Superior temporal gyrus (tissue), 1 donor: ENCODE data around the gene KIAA0930.

Experiments used
- DNase-seq: peaks from one replicate; pipeline ENCODE4 v3.0.0-alpha.2; 2016; ENCODE audit errors: extremely low spot score

Gene KIAA0930

DNA sequence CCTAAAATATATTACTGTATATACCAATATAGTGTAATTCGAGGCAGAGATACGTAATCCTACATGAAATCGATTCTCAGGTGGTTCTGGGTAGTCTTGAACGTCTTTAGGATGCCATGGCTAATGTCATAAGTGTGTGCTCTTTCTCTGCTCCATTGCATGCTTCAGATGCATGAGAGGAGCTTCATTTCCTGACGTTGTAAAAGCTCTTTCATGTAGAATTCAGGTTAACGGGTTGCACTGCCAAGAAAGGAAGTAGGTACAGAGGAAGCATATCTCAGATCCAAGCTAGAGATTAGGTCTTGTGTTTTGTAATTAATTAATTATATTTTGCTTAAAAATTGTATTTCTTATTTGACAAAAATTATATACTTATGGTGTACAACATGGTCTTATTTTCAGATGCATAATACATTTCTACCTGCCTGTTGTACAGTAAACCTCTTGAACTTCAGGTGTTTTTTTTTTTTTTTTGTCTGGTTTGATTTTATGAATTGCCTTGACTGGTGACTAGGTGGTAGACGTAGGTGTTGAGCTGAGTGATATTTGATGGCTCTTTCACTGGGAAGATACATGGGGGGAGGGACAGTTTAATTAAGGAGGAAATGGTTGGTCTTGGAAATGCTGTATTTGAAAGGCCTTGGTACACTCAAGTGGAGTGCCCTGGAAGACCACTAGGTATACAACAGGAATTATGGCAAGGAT lies 67.7 kb downstream of the KIAA0930 start:
- DNase-seq, result no peak

DNA sequence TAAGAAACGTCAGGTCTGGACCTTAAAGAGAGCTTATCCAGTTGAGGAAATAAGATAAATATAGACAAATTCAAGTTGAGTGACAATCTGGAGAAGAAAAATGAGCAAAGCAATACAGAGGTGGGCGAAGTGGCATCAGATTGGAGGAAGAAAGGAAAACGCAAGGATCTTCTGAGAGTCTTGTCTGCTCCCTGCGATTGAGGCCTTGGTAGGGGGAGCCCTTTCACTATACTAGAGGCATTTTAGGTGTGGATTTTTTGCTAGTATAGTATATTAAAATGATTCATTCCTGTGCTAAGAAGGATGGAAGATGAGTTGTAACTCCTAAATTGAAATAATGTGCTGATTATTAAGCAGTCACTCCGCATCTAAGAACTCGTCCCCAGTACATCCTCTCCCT lies 68.9 kb downstream of the KIAA0930 start:
- no peak for DNase-seq

DNA sequence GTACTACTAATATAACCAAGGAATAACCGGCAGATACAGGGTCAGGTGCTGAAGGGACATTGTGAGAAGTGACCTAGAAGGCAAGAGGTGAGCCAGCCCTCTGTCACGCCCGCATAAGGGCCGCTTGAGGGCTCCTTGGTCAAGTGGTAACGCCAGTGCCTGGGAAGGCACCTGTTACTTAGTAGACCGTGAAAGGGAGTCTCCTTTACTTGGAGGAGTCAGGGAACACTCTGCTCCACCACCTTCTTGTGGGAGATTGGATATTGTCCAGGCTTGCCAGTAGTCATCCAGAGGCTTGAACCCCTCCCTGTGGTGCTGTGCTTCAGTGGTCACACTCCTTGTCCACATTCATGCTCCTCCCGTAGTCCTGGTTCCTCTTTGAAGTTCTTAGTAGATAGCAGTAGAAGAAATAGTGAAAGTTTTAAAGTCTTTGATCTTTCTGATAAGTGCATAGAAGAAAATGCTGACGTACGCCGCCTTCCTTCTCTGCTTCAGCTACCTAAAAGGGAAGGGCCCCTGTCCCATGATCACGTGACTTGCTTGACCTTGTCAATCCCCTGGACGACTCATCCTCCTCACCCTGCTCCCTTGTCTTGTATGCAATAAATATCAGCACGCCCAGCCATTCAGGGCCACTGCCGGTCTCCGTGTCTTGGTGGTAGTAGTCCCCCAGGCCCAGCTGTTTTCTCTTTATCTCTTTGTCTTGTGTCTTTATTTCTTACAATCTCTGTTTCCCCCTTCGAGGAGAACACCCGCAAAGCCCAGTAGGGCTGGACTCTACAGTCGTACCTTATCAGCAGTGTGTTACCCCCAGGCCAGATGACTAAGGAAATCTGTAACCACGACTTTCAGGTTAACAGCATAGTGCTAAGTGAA lies 70.9 kb downstream of the KIAA0930 start:
- no peak for DNase-seq

DNA sequence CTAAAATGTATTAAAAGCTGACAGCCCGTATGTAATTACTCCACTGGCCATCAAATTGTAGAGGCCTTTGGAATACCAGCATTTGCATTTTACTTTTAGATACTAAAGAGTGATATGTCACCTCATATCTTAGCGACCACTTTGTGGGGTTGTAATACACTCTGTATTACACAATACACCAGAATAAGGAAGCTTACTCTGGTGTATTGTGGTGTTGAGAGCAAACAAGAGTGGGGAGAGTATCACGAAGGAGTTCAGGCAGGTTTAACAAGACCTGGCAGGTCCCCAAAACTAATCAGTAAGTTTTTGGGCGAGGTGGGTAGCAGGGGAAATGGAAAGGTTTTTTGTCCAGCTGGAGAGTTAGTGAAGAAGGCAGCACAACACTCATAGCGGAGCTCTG lies 73.8 kb downstream of the KIAA0930 start:
- DNase-seq, result no peak

DNA sequence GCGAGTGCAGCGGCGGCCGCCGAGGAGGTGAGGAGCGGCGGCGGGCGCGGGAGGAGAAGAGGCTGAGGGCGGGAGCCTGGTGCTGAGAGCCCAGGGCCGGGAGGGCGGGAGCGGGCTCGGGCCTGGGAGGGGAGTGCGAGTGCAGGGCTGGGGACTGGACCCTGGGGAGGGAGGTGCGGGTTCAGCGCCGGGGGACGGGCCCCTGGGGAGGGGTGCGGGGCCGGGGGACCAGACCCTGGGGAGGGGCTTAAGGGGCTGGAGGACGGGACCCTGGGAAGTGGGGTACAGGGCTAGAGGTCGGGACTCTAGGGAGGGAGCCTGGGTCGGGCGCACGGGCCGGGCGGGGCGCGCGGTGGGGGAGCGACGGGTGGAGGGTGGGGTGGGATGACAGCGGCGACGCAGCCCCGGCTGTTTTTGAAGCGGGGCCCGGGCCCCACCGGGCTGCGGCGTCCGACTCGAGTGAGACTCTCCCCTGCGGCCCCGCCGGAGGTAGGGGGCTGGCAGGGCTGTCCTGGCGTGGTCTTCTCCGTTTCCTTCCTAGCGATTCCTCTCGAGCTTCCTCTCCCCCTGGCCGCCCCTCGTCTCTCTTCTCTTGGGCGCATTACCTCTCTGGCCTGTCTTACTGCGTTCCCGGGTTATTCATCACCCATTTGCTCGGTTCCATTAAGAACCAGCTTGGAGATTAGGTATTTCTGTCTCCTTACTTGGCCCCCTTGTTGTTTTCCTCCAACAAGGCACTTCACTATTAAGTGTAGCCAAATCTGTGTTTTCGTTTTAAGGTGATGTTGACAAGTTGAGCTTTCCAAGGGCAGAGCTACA lies 76.2 kb downstream of the KIAA0930 start:
- DNase-seq, result no peak

DNA sequence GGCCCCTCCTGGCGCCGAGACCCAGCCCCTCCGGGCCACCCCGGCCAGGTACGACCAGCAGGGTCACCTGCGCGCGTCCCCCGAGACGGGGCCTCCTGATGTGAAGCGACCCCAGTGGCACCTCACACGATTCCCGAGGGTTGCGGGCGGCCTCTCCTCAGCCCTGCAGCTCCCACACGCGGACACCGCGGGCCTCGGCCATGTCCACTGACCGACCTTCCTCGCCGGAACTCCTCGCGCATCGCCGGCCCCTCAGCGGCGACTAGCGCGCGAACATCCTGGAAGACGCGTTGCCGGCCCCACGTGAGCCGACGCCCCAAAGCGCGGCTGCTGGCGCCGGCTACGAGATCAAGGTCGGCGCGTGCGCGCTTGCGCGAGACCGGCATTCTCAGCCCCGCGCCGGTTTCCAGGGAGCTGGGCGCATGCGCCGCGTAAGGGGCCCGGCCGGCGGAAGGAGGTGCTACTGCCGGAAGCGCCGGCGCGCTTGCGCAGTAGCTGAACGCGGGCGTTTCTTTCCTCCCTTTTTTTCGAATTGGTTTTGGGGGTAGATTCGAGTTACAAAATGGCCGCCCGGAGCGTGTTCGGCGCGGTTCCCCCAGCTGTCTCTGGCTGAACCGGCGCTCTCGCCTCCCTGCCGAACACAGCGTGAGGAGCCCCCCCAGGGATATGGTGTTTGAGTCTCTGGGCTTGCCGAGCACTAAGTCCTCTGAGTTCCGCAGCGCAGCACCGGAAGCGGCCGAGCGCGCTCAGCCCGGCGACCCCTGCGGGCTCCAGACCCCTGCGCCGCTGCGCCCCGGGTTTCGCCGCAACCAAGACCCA lies 77.0 kb downstream of the KIAA0930 start, which contains the start of gene NUP50:
Gene NUP50 (plus strand): TSS at position 475 of the 819 bp plus-strand sequence. CDS start 4,253 bp downstream, outside the sequence.
- DNase-seq, result peak; percentile 96

DNA sequence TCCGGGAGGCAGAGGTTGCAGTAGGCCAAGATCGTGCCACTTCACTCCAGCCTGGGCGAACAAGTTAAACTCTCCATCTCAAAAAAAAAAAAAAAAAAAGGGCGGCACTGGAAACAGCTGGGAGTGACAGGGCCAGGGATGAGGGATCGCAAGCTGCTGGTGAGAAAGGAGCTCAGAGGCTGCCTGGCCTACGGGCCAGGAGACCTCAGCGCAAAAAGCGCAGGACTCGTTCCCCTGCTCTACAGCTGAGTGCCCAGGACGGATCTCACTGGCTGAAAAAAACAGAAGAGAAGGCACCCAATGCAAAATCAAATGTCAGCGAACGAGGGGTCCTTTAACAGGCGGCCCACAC lies 77.6 kb downstream of the KIAA0930 start:
- DNase-seq, result no peak

DNA sequence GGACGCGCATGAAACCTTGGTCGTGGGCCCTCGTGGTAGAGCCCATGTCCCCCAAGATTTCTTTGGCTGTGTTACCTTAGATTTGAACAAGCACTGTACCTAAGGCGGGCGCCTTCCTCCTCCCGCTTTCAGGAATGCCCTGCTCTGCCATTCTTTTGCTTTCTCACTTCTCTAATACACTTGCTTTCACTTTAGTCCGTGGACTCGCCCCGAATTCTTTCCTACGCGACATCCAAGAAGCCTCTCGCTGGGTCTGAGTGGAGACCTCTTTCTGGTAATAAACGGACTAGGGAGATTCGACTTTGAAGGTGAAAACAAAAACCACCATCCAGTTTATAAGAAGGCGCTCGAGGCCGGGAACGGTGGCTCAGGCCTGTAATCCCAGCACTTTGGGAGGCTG lies 78.2 kb downstream of the KIAA0930 start:
- no peak for DNase-seq

DNA sequence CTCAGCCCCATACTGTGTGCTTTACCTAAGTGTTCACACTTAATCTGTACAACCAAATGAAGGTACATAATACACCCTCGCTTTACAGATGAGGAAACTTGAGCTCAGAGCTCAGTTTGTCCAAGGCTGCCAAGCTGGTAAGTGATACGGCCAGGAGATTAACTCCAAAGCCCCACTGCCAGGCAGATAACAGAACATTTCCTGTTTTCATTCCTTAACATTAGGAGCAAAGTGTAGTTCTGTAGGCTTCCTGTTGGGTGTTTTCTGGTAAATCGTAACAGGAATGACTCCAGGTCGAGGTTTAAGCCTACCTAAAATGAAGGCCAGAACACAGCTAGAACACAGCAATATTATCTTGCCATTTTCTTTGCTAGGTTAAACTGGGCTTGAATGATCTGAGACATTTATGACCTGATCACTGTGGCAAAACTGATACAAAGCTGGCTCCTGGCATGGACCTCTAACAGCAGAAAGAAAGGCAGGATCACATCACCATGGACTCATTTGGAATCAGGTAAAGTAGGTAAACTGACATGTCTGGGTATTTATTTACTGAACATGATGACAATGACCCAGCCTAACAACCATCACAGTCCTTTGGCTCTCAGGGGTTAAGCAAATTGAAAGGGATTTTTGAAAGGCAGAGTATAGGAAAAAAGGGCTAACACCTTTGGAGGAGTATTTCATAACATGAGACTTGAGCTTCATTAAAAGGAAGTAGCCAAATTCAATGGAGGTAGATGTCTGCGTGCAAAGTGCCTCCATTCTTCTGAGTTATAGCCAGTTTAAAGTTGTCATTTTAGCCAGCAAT lies 80.8 kb downstream of the KIAA0930 start:
- DNase-seq, result no peak

DNA sequence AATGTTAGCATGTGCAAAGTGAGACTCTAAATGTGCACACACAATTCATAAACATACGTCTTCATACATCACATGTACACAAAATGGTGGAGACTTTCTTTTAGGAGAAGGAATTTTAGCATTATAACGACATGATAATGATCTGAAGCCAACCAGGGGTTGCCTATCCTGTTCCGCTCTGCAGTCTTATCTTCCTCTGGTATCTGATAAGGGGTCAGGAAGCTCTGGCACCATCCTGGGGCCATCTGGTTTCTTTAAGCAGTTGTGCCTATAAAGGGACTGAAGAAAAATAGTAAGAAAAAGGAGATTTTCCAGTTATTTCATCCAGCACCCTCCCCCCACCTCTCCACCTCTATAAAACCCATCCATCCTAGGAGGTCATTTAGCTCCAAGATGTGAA lies 82.8 kb downstream of the KIAA0930 start:
- DNase-seq, result no peak

DNA sequence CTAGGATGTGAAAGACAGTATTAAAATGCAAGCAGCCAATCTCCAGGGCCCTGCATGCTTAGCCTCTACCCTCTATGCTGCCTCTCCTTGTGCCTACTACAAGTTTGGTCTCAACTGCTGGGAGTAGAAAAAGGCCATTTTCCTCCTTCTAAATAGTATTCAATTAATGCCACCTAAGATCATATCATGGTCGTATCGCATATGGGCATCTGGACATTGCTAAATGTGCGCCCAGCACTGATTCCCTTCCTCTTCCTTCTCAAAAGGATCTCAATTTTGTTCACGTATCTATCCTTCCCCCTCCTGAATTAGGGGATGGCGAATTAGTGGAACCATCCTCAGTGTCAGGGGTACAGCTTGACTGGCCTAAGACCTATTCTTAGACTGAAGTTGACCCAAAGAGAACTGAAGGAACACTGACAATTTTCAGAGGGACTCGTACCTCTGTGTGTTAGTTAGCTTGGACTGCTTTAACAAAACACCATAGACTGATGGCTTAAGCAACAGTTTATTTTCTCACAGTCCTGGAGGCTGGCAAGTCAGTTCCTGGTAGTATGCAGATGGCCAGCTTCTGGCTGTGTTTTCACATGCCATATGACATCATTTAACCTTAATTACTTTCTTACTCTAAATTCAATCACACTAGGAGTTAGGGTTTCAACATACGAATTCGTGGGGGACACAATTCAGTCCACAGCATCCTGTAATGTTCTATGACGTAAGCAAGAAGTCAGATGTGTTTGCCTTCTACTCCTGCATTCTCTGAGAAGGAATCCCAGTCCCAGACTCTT lies 85.4 kb downstream of the KIAA0930 start:
- DNase-seq, result no peak

DNA sequence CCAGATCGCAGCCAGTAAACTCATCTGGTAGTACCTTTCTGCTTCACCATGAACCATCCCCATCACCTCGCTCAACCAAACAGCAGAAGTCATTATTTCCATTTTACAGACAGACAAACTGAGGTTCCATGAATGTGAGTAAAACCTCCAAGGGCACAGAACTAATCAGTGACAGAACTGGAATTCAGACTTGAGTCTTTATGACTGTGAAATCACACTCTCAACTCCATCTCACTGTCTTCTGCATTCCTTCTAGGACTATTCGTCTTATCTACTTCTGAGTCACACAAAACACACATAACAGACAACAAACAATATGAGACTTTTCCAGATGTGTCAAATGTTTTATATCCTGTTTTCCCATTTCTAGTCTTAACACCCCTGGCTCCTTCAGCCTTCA lies 86.3 kb downstream of the KIAA0930 start:
- DNase-seq, result no peak

DNA sequence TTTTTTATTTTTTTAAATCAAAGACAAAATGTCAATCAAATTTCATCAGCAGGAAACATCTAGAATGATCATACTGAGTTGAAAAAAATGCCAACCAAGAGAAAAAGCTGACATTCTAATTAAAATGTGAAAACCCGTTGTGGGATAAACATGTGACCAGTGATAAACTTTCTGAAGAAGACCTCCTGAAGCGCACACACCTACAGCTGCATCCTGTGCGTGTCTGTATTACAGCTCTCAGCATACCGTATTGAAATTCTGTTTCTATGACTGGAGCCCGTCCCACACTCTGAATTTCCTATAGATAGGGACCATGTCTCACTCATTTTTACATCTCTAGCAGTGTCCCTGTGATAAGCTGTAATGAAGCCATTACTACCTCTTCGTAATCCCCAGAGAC lies 89.2 kb downstream of the KIAA0930 start:
- no peak for DNase-seq

DNA sequence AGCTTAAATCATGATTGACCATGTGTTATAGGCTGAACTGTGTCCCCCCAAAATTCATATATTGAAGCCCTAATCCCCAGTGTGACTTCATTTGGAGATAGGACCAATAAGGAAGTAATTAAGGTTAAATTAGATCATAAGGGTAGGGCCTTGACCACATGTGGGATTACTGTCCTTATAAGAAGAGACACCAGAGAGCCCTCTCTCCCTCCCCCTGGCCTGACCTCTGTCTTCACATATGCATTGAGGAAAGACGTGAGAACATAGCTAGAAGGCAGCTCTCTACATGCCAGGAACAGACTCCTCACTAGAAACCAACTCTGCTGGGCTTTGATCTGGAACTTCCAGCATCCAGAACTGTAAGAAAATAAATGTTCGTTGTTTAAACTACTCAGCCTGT lies 90.6 kb downstream of the KIAA0930 start:
- no peak for DNase-seq

DNA sequence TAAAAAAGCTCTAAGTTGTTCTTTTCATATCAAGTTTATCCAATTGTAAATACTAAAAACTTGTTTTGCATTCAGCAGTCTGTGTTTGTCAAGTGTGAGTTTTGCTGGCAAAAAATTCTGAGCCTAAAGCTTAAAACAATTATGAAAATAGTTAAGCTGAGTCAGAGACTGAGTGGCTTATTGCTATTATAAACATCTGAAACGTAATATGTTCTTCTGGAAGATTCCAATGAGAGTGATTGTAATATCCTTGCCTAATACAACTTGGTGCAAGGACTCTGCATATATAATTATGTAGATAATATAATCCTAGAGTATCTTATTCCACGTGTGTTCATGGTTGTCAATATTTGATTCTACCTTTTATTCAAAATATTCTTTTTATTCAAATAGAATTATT lies 91.0 kb downstream of the KIAA0930 start:
- no peak for DNase-seq

DNA sequence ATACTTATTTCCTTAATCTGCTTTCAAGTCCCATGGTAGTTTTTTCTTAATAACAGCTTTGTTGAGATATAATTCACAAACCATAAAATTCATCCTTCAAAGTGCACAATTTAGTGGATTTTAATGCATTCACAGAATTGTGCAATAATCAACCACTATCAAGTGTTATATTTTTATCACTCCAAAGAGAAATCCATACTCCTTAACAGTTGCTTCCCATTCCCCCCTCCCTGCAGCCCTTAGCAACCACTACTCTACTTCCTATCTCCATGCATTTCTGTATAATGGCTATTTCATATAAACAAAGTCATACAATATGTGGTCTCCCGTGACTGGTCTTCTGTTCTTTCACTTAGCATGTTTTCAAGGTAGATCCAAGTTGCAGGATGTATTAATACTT lies 95.8 kb downstream of the KIAA0930 start:
- DNase-seq, result no peak

DNA sequence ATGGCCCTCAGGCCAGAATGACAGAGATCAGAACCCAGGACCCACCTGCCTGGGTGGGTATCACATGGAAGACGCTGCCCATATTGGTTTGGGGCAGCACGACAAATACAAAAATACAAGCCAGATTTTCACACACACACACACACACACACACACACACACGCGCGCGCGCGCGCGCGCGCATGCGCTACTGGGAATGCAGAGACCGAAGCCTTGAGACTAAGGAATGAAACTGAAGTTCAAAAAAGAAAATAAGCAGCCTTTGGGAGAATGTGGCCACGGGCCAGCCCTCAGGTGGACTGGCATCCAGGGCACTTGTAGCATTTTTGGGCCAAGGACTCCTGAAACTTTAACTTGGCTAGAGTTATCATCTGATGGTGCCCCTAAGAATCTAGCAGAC lies 98.3 kb downstream of the KIAA0930 start:
- DNase-seq, result no peak
